ENCODE measurements around the gene CREB3.

CREB3 gene

DNA sequence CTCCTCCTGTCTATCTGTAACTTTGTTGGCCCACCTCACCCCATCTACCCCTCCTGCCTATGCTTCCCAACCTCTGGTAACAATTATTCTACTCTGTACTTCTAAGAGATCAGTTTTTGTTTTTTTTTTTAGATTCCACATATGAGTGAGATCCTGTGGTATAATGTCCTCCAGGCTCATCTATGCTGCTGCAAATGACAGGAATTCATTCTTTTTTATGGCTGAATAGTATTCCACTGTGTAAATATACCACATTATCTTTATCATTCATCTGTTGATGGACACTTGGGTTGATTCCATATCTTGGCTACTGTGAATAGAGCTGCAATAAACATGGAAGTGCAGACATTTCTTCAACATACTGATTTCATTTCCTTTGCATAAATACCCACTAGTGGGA is 51.0 kb downstream of the CREB3 start:
- Histone ChIP-seq H3K27me3 (ENCODE audit: low read length) (no peaks in the 10 kb centered on the region), H4K20me1 (ENCODE audit: low read depth, low read length) (no peaks in the 10 kb centered on the region), H3K4me3 (ENCODE audit: insufficient read depth, low read length, poor library complexity, severe bottlenecking) (no peak overlapping the region), H3F3A (ENCODE audit: insufficient read depth) (0 out of 2 replicates have a peak, but pooled peaks cover 8% of the 10 kb centered on the region), H3K36me3 (ENCODE audit: low read length) (0 out of 2 replicates have a peak, but pooled peaks cover 4% of the 10 kb centered on the region), H3K4me2 (ENCODE audit: low read depth, low read length, poor library complexity, severe bottlenecking) (no peak overlapping the region), H3K79me2 (ENCODE audit: insufficient read depth, low read length) (no peaks in the 10 kb centered on the region), H3K9me2 (replicated peaks; ENCODE audit: insufficient read depth, low read length) (no peaks in the 10 kb centered on the region), H3K9me3 (ENCODE audit: insufficient read depth, low read length) (no peaks in the 10 kb centered on the region), H2AFZ (ENCODE audit: low read depth, low read length, severe bottlenecking) (no peak overlapping the region), H3K9ac (ENCODE audit: low read length) (no peak overlapping the region), H3K27ac (ENCODE audit: low read depth, low read length) (no peak overlapping the region)
- TF ChIP-seq, protein P1, sequence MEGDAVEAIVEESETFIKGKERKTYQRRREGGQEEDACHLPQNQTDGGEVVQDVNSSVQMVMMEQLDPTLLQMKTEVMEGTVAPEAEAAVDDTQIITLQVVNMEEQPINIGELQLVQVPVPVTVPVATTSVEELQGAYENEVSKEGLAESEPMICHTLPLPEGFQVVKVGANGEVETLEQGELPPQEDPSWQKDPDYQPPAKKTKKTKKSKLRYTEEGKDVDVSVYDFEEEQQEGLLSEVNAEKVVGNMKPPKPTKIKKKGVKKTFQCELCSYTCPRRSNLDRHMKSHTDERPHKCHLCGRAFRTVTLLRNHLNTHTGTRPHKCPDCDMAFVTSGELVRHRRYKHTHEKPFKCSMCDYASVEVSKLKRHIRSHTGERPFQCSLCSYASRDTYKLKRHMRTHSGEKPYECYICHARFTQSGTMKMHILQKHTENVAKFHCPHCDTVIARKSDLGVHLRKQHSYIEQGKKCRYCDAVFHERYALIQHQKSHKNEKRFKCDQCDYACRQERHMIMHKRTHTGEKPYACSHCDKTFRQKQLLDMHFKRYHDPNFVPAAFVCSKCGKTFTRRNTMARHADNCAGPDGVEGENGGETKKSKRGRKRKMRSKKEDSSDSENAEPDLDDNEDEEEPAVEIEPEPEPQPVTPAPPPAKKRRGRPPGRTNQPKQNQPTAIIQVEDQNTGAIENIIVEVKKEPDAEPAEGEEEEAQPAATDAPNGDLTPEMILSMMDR (IDR thresholded peaks at IDR 0.05; ENCODE audit: insufficient read depth, low read length, poor library complexity, severe bottlenecking), result no peak
- TF ChIP-seq EZH2phosphoT487 (conservative IDR thresholded peaks at IDR 0.05; ENCODE audit: low read length), result no peak

Measured in SU-DHL-6 (cell line).